IMR-90 (cell line): ENCODE measurements around the gene STARD8.

Experiments
- BHLHE40 ChIP-seq: fragments of 150-350 bp; IDR thresholded peaks from 2 replicates; pipeline ENCODE4 v1.6.1; 2016; ENCODE audit warnings: mild to moderate bottlenecking, low read depth, low read length
- CEBPB ChIP-seq: IDR thresholded peaks from 2 replicates; pipeline ENCODE4 v1.6.1; 2012; ENCODE audit warnings: low read depth, low read length, improper control_type of control experiment
- FOS ChIP-seq: fragments of 150-350 bp; IDR thresholded peaks from 2 replicates; pipeline ENCODE4 v1.6.1; 2016; ENCODE audit warnings: low read depth, low read length
- MAFK ChIP-seq: IDR thresholded peaks from 2 replicates; pipeline ENCODE4 v1.6.1; 2012; ENCODE audit warnings: low read depth, low read length, improper control_type of control experiment
- MAZ ChIP-seq: IDR thresholded peaks from 2 replicates; pipeline ENCODE4 v1.6.1; 2012; ENCODE audit warnings: low read depth, mild to moderate bottlenecking, low read length, improper control_type of control experiment, moderate library complexity, borderline replicate concordance
- NFE2L2 ChIP-seq: fragments of 150-350 bp; IDR thresholded peaks from 2 replicates; pipeline ENCODE4 v1.6.1; 2016; ENCODE audit warnings: low read depth, mild to moderate bottlenecking, low read length
- POLR2A ChIP-seq: IDR thresholded peaks from 2 replicates; pipeline ENCODE4 v1.6.1; 2012; ENCODE audit warnings: mild to moderate bottlenecking, low read depth, low read length
- RAD21 ChIP-seq: IDR thresholded peaks from 2 replicates; pipeline ENCODE4 v1.6.1; 2012; ENCODE audit warnings: low read length, improper control_type of control experiment
- RCOR1 ChIP-seq: IDR thresholded peaks from 2 replicates; pipeline ENCODE4 v1.6.1; 2012; ENCODE audit warnings: mild to moderate bottlenecking, low read length, improper control_type of control experiment; ENCODE audit not compliant: insufficient replicate concordance
- RFX5 ChIP-seq: IDR thresholded peaks from 2 replicates; pipeline ENCODE4 v1.8.0; 2012; ENCODE audit warnings: low read depth, mild to moderate bottlenecking, low read length, moderate library complexity
- SMC3 ChIP-seq: fragments of 150-350 bp; IDR thresholded peaks from 2 replicates; pipeline ENCODE4 v1.6.1; 2016; ENCODE audit warnings: low read depth, mild to moderate bottlenecking, antibody characterized with exemption, low read length, moderate library complexity
- TF ChIP-seq, protein P1 (sequence below): conservative IDR thresholded peaks from 2 replicates; pipeline ENCODE4 v1.5.1; 2012; ENCODE audit warnings: mild to moderate bottlenecking, low read depth, low read length, improper control_type of control experiment
- TF ChIP-seq, protein P2 (sequence below): fragments of 150-350 bp; IDR thresholded peaks from 2 replicates; pipeline ENCODE4 v1.6.1; 2016; ENCODE audit warnings: low read depth, mild to moderate bottlenecking, low read length, moderate library complexity, borderline replicate concordance
- TF ChIP-seq, protein P3 (sequence below): fragments of 150-350 bp; IDR thresholded peaks from 2 replicates; pipeline ENCODE4 v1.6.1; 2017; ENCODE audit warnings: mild to moderate bottlenecking, antibody characterized with exemption, low read length, low read depth

DNA sequence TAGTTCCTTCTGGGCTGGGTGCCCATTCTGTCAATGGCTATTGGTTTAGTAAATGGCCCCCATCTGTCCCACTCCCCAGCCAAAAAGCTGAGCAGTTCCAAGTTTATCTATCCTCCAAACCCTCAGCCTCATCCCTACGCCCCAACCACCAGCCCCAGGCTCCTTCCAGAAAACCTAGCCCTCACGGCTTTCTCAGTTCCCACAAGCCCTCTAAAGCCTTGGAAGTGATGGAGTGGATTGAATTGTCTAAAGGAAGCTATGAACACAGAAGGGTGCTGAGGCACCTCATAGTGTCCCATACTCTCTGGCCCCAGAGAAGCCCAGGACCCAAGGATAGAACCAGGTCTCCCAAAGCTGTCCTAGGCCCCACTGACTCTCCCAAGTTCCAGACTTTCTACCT is 105.8 kb downstream of the STARD8 start:
- TF ChIP-seq, protein P1, sequence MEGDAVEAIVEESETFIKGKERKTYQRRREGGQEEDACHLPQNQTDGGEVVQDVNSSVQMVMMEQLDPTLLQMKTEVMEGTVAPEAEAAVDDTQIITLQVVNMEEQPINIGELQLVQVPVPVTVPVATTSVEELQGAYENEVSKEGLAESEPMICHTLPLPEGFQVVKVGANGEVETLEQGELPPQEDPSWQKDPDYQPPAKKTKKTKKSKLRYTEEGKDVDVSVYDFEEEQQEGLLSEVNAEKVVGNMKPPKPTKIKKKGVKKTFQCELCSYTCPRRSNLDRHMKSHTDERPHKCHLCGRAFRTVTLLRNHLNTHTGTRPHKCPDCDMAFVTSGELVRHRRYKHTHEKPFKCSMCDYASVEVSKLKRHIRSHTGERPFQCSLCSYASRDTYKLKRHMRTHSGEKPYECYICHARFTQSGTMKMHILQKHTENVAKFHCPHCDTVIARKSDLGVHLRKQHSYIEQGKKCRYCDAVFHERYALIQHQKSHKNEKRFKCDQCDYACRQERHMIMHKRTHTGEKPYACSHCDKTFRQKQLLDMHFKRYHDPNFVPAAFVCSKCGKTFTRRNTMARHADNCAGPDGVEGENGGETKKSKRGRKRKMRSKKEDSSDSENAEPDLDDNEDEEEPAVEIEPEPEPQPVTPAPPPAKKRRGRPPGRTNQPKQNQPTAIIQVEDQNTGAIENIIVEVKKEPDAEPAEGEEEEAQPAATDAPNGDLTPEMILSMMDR: no peak
- no peak for TF ChIP-seq POLR2A
- TF ChIP-seq RAD21: no peak
- TF ChIP-seq MAFK: no peak
- TF ChIP-seq, protein P2, sequence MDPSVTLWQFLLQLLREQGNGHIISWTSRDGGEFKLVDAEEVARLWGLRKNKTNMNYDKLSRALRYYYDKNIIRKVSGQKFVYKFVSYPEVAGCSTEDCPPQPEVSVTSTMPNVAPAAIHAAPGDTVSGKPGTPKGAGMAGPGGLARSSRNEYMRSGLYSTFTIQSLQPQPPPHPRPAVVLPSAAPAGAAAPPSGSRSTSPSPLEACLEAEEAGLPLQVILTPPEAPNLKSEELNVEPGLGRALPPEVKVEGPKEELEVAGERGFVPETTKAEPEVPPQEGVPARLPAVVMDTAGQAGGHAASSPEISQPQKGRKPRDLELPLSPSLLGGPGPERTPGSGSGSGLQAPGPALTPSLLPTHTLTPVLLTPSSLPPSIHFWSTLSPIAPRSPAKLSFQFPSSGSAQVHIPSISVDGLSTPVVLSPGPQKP: no peak
- no peak for TF ChIP-seq NFE2L2
- no peak for TF ChIP-seq FOS
- no peak for TF ChIP-seq RFX5
- TF ChIP-seq RCOR1: no peak
- no peak for TF ChIP-seq SMC3
- TF ChIP-seq BHLHE40: no peak
- TF ChIP-seq, protein P3, sequence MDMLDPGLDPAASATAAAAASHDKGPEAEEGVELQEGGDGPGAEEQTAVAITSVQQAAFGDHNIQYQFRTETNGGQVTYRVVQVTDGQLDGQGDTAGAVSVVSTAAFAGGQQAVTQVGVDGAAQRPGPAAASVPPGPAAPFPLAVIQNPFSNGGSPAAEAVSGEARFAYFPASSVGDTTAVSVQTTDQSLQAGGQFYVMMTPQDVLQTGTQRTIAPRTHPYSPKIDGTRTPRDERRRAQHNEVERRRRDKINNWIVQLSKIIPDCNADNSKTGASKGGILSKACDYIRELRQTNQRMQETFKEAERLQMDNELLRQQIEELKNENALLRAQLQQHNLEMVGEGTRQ: no peak
- no peak for TF ChIP-seq MAZ
- no peak for TF ChIP-seq CEBPB
